GM23338 (cell line): Measurements from ENCODE around the gene ACAD9. TPM values are rescaled to one million over a fixed set of nuclear protein-coding genes. Genes with fewer than 3 reads are reported as not detected.

Experiments
- ATAC-seq: fragments of 200-7000 bp; cut with Tn5 transposase; 3 replicates; pipeline ENCODE4 v1.9.1; 2020
- DNase-seq: peaks from one replicate; pipeline ENCODE4 v3.0.0-alpha.2; 2015; ENCODE audit warnings: low spot score
- H2AFZ ChIP-seq: fragments of 200-600 bp; sonication (generic); 2 replicates; pipeline ENCODE4 v1.8.0; 2016; ENCODE audit warnings: antibody characterized with exemption, mild to moderate bottlenecking, moderate library complexity
- H3F3A ChIP-seq: fragments of 200-600 bp; sonication (generic); replicated peaks from 2 replicates; pipeline ENCODE4 v1.8.0; 2017; ENCODE audit warnings: antibody characterized with exemption, mixed run types, low read depth
- H3K27ac ChIP-seq: fragments of 200-600 bp; sonication (generic); 2 replicates; pipeline ENCODE4 v1.6.1; 2016; ENCODE audit warnings: low read depth
- H3K27me3 ChIP-seq: fragments of 200-600 bp; sonication (generic); 2 replicates; pipeline ENCODE4 v1.8.0; 2016; ENCODE audit warnings: mild to moderate bottlenecking, mixed run types, moderate library complexity; ENCODE audit not compliant: insufficient read depth
- H3K36me3 ChIP-seq: fragments of 200-600 bp; sonication (generic); 2 replicates; pipeline ENCODE4 v1.8.0; 2016; ENCODE audit warnings: mild to moderate bottlenecking; ENCODE audit not compliant: insufficient read depth
- H3K4me1 ChIP-seq: fragments of 200-600 bp; sonication (generic); 2 replicates; pipeline ENCODE4 v1.8.0; 2016; ENCODE audit warnings: mild to moderate bottlenecking, moderate library complexity; ENCODE audit not compliant: insufficient read depth
- H3K4me2 ChIP-seq: fragments of 200-600 bp; sonication (generic); 2 replicates; pipeline ENCODE4 v1.7.1; 2017; ENCODE audit warnings: mixed run types
- H3K4me3 ChIP-seq: fragments of 200-600 bp; sonication (generic); 2 replicates; pipeline ENCODE4 v1.6.1; 2016; ENCODE audit warnings: mixed run types
- H3K79me2 ChIP-seq: fragments of 200-600 bp; sonication (generic); replicated peaks from 2 replicates; pipeline ENCODE4 v1.8.0; 2017; ENCODE audit warnings: mild to moderate bottlenecking; ENCODE audit not compliant: insufficient read depth
- H3K9me2 ChIP-seq: fragments of 200-600 bp; sonication (generic); 2 replicates; pipeline ENCODE4 v1.8.0; 2017; ENCODE audit not compliant: insufficient read depth
- H4K20me1 ChIP-seq: fragments of 200-600 bp; sonication (generic); replicated peaks from 2 replicates; pipeline ENCODE4 v1.8.0; 2017; ENCODE audit warnings: mild to moderate bottlenecking; ENCODE audit not compliant: insufficient read depth
- H3K27ac Mint-ChIP-seq: 2 replicates; pipeline ENCODE4 v1.8.0; 2020; ENCODE audit warnings: inconsistent platforms, mild to moderate bottlenecking, moderate library complexity, mixed read lengths
- H3K27me3 Mint-ChIP-seq: 3 replicates; pipeline ENCODE4 v1.8.0; 2022; ENCODE audit warnings: low read depth, mild to moderate bottlenecking, moderate library complexity, mixed read lengths, inconsistent platforms; ENCODE audit not compliant: insufficient read depth, poor library complexity
- H3K36me3 Mint-ChIP-seq: 3 replicates; pipeline ENCODE4 v1.8.0; 2021; ENCODE audit warnings: low read depth, mild to moderate bottlenecking, inconsistent platforms, moderate library complexity, mixed read lengths
- H3K4me1 Mint-ChIP-seq: 3 replicates; pipeline ENCODE4 v1.8.0; 2020; ENCODE audit warnings: mild to moderate bottlenecking, inconsistent platforms, mixed read lengths
- H3K4me3 Mint-ChIP-seq: 3 replicates; pipeline ENCODE4 v1.8.0; 2021; ENCODE audit warnings: moderate library complexity, mild to moderate bottlenecking, inconsistent platforms, mixed read lengths
- H3K9me3 Mint-ChIP-seq: 3 replicates; pipeline ENCODE4 v1.8.0; 2020; ENCODE audit warnings: moderate library complexity, mild to moderate bottlenecking, inconsistent platforms, mixed read lengths
- CREB1 ChIP-seq: fragments of 250-450 bp; sonication (Bioruptor Pico); IDR thresholded peaks from 2 replicates; pipeline ENCODE4 v1.5.0; 2020; ENCODE audit warnings: low read depth, mild to moderate bottlenecking, moderate library complexity
- CTCF ChIP-seq, 2 experiments: fragments of 200-600 bp in 1 of 2; sonication (generic) in 1 of 2; conservative IDR thresholded peaks; 2 replicates each; pipeline versions ENCODE4 v1.5.1 to v1.6.1; 2016 to 2017; ENCODE audit warnings: antibody characterized with exemption in 2 of 2, low read depth in 2 of 2, mild to moderate bottlenecking in 2 of 2, moderate library complexity in 1 of 2
- ETS1 ChIP-seq: IDR thresholded peaks from 2 replicates; pipeline ENCODE4 v1.6.1; 2016; ENCODE audit warnings: antibody characterized with exemption
- EZH2 ChIP-seq: fragments of 200-600 bp; sonication (generic); IDR thresholded peaks from one replicate; pipeline ENCODE4 v1.8.0; 2017; ENCODE audit warnings: antibody characterized with exemption, mild to moderate bottlenecking, low read depth; ENCODE audit not compliant: unreplicated experiment
- EZH2phosphoT487 ChIP-seq: fragments of 200-600 bp; sonication (generic); IDR thresholded peaks from one replicate; pipeline ENCODE4 v1.8.1; 2018; ENCODE audit warnings: antibody characterized with exemption; ENCODE audit not compliant: unreplicated experiment
- JUNB ChIP-seq: IDR thresholded peaks from one replicate; pipeline ENCODE4 v1.6.1; 2016; ENCODE audit warnings: antibody characterized with exemption; ENCODE audit not compliant: unreplicated experiment
- NANOG ChIP-seq: IDR thresholded peaks from 2 replicates; pipeline ENCODE4 v1.6.1; 2016; ENCODE audit warnings: antibody characterized with exemption, borderline replicate concordance
- POLR2AphosphoS5 ChIP-seq: IDR thresholded peaks from 2 replicates; pipeline ENCODE4 v1.6.1; 2016; ENCODE audit warnings: antibody characterized with exemption, low read depth
- REST ChIP-seq: IDR thresholded peaks from one replicate; pipeline ENCODE4 v1.6.1; 2018; ENCODE audit warnings: antibody characterized with exemption; ENCODE audit not compliant: unreplicated experiment
- STAT1 ChIP-seq: IDR thresholded peaks from one replicate; pipeline ENCODE4 v1.6.1; 2016; ENCODE audit warnings: antibody characterized with exemption; ENCODE audit not compliant: unreplicated experiment
- ZNF114 ChIP-seq: fragments of 250-450 bp; sonication (Bioruptor Pico); IDR thresholded peaks from 2 replicates; pipeline ENCODE4 v1.5.0; 2020; ENCODE audit warnings: mild to moderate bottlenecking, moderate library complexity
- ZNF331 ChIP-seq: fragments of 250-450 bp; sonication (Bioruptor Pico); IDR thresholded peaks from 2 replicates; pipeline ENCODE4 v1.5.0; 2020; ENCODE audit warnings: low read depth, mild to moderate bottlenecking, moderate library complexity
- ZNF462 ChIP-seq: fragments of 250-450 bp; sonication (Bioruptor Pico); IDR thresholded peaks from 2 replicates; pipeline ENCODE4 v1.5.0; 2020; ENCODE audit warnings: mild to moderate bottlenecking, moderate library complexity
- polyA plus RNA-seq: library from polyadenylated mRNA; unstranded; fragments of >200 nt; fragmentation: Nextera tagmentation; extraction: Ambion mirVana; gene quantifications from 2 replicates; pipeline ENCODE4 v1.2.1, GENCODE V29; 2016
- total RNA-seq: library from RNA; depleted of rRNA; stranded (reverse); fragments of >200 nt; shearing (Covaris generic); gene quantifications from 2 replicates; pipeline ENCODE4 v1.2.3, GENCODE V29; 2014

Gene ACAD9
- total and polyA plus RNA-seq, 2 experiments from 2014 or later, result 21.2 to 36.4 TPM

- no peaks in the 10 kb centered on the region for H3K9me2 ChIP-seq
- no peak overlapping the region for H2AFZ ChIP-seq
- peaks cover 11% of the 10 kb centered on the region; the same call in 1 of the 2 replicates for H3K36me3 ChIP-seq
- no peaks in the 10 kb centered on the region; the same call in 2 of the 3 replicates for H3K9me3 Mint-ChIP-seq
- H3K79me2 ChIP-seq, result no peaks in the 10 kb centered on the region
- H3K4me2 ChIP-seq, result no peak overlapping the region
- no peak for ATAC-seq
- no peak overlapping the region for H3K27ac ChIP-seq
- no peaks in the 10 kb centered on the region for H3K4me1 Mint-ChIP-seq
- H3K36me3 Mint-ChIP-seq, result peaks cover 48% of the 10 kb centered on the region
- H3K4me3 Mint-ChIP-seq, result no peak overlapping the region
- no peak overlapping the region for H3K4me3 ChIP-seq
- no peaks in the 10 kb centered on the region for H3K27me3 ChIP-seq
- H3F3A ChIP-seq, result no peaks in the 10 kb centered on the region
- H3K27ac Mint-ChIP-seq, result no peak overlapping the region
- DNase-seq, result no peak
- no peaks in the 10 kb centered on the region for H4K20me1 ChIP-seq
- H3K4me1 ChIP-seq, result no peaks in the 10 kb centered on the region
- H3K27me3 Mint-ChIP-seq, result peaks cover 6% of the 10 kb centered on the region
- TF ChIP-seq EZH2phosphoT487, result no peak
- no peak for TF ChIP-seq CREB1 (CRISPR knock-in tag)
- TF ChIP-seq EZH2, result no peak
- no peak for TF ChIP-seq ZNF114 (CRISPR knock-in tag)
- TF ChIP-seq REST, result no peak
- no peak for TF ChIP-seq STAT1
- no peak for TF ChIP-seq POLR2AphosphoS5
- no peak for TF ChIP-seq ETS1
- no peak for TF ChIP-seq CTCF (conservative IDR thresholded peaks at IDR 0.05; ENCODE audit: low read depth in 2 of 2)
- no peak for TF ChIP-seq JUNB
- no peak for TF ChIP-seq ZNF331
- TF ChIP-seq NANOG, result no peak
- no peak for TF ChIP-seq ZNF462 (CRISPR knock-in tag)
Measured at GRCh38 chr3:128906804-128907525, 27.5 kb downstream of the ACAD9 start.
